Right cardiac atrium (tissue), 5 donors: Measurements from ENCODE around the gene MAP2K4. TPM values are rescaled to one million over a fixed set of nuclear protein-coding genes. Genes with fewer than 3 reads are reported as not detected.

Source experiments
- ATAC-seq, 2 donors: fragments of 200-7000 bp; cut with Tn5 transposase; one replicate each; pipeline versions ENCODE4 v1.8.0 to v1.9.1; 2020; ENCODE audit warnings: moderate library complexity in 2 of 2, mild to moderate bottlenecking in 1 of 2
- DNase-seq, 3 donors: peaks; one replicate each; pipeline ENCODE4 v3.0.0-alpha.2; 2020
- H3K27ac ChIP-seq: one replicate; pipeline ENCODE4 v1.5.1; 2013; ENCODE audit warnings: mild to moderate bottlenecking, low read length, control low read depth, moderate library complexity
- H3K27me3 ChIP-seq: one replicate; pipeline ENCODE4 v1.6.1; 2013; ENCODE audit not compliant: control insufficient read depth, insufficient read depth
- H3K4me1 ChIP-seq: one replicate; pipeline ENCODE4 v1.6.1; 2013; ENCODE audit warnings: low read length; ENCODE audit not compliant: control insufficient read depth, insufficient read depth
- H3K4me3 ChIP-seq: one replicate; pipeline ENCODE4 v1.5.1; 2013; ENCODE audit warnings: low read length, control low read depth
- H3K9me3 ChIP-seq: one replicate; pipeline ENCODE4 v1.6.1; 2013; ENCODE audit warnings: low read length; ENCODE audit not compliant: control insufficient read depth
- WGBS: extraction: QIAGEN DNeasy Blood & Tissue Kit; methylation state at CpG from one replicate; pipeline ENCODE4 v1.1.7; 2013; 5-methylcytosine and 5-hydroxymethylcytosine counted together
- intact Hi-C, 4 donors: fragments of 100-400 bp; cut with DNase I; formaldehyde crosslinking; loops; one replicate each; pipeline versions ENCODE4 v1.11.0 to v1.14.0; 2022 to 2023
- polyA plus RNA-seq: library from polyadenylated mRNA; stranded (reverse); fragments of 200-250 nt; gene quantifications from one replicate; pipeline ENCODE4 v1.2.3, GENCODE V29; 2013
- total RNA-seq, 4 donors: library from RNA; stranded (reverse); fragmentation: NEBNext Ultra II Directional; extraction: Animal tissue kit (Norgen Biotek cat#: 25700); gene quantifications; one replicate each; pipeline ENCODE4 v1.2.1, GENCODE V29; 2021
- donor health status: healthy with polysubstance abuse.
- donor health status: DM: no; HTN: yes; CAD: no.
- donor health status: DM: no; HTN: no; CAD: no.
- donor health status: DM: no; HTN: yes; CAD: no; lungs with severe emphysema.
- donor health status: DM: yes; HTN: yes; CAD: no.

Gene MAP2K4
- total and polyA plus RNA-seq, 5 donors, result 11.5 to 34.4 (median 33.4) TPM

DNA sequence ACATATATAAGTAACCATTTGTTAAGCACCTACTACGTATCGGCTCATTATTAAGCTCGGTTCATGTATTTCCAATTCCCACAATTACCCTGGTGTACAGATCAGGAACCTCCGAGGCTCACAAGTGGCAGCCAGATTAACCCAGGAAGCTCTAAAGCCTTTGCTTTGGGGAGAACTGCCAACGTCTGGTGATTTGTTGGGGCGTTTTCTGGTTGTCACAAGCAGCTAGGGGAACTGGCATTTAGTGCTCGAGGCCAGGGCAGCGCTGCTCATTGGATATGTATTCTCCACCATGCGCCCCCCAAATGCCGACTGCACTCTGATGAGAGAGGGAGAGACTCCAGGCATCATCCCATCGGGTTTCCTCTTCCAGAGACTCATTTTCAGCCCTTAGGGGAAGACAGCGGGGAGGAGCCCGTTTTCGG lies 23.9 kb upstream of the MAP2K4 start:
- DNase-seq (no peak), ATAC-seq (peak; percentile 5 to 53)

DNA sequence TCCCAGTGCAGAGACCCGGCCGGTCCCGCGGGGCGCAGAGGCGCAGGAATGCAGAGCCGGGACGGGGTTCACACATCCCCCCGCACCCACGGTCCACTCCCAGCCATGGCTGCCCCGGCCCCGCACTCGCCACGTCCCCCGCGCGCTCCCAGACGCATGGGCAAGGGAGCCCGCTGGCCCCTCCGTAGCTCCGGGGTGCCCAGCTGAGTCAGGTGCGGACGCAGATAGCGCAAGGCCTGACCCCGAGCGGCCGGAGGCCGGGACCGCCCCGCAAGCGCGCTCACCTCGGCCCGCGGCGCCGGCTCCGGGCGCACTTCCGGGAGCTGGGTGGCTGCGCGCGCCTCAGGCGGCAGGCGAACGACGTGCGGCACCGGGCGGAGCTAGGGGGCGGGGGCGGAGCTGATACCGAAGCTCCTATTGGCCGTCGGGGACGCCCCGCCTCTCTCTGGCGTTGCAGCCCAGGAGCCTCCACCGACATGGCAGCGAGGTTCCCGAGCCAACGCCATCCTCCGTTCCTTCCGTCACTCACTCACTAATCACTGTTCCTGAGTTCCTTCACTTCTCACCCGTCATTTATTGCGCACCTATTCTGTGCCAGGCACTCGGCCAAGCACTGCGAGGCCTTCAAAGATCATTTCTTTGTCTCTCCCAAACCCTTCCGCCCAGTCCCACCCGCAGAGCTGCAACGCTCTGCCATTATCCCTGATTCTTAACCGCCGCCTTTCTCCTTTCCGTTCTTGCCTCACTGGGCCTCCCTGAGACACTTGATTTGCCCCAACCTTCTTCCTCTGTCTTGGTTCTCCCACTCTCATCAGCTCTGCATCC lies 23.3 kb upstream of the MAP2K4 start, which contains the start of gene ZNF18:
Gene ZNF18, minus strand, starts transcription at position 329 of the 825 bp plus-strand sequence. CDS start 4,646 bp downstream, outside the sequence.
- no peaks in the 10 kb centered on the region for H3K4me1 ChIP-seq
- no peaks in the 10 kb centered on the region for H3K9me3 ChIP-seq
- WGBS, result under 1% methylated on average over 74 of the region's 74 CpGs
- H3K4me3 ChIP-seq, result peak within 1 kb of the TSS; percentile 56
- peak within 1 kb of the TSS; percentile 72 for H3K27ac ChIP-seq
- intact Hi-C loops, result no loop called here
- ATAC-seq (peak; percentile 99 to 100), DNase-seq (peak; percentile 99 to 100 (median 99))
- H3K27me3 ChIP-seq, result no peaks in the 10 kb centered on the region

More for the DNA sequence above, 23.9 kb upstream of the MAP2K4 start:
- Histone ChIP-seq H3K4me3 (peak overlapping the region; percentile 56), H3K4me1 (no peaks in the 10 kb centered on the region), H3K27me3 (no peaks in the 10 kb centered on the region), H3K9me3 (no peaks in the 10 kb centered on the region), H3K27ac (peak overlapping the region; percentile 72)
- 0% methylated on average over 14 of the region's 14 CpGs for WGBS
- intact Hi-C loops, result no loop called here

DNA sequence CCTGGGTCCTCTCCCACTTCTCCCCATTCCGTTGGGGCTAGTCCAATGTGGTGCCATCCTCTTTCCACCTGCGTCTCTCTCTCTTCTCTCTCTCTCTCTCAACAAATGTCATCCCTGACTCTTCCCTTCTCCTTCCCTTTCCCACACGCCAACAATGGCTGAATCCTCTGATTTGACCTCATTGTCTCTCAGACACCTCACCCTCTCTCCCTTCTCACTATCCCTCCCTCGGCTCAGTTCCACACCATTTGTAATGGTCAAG lies 22.8 kb upstream of the MAP2K4 start:
- Histone ChIP-seq H3K27ac (peak overlapping the region; percentile 51), H3K9me3 (no peaks in the 10 kb centered on the region), H3K4me3 (peak overlapping the region; percentile 56), H3K4me1 (no peaks in the 10 kb centered on the region), H3K27me3 (no peaks in the 10 kb centered on the region)
- DNase-seq (no peak), ATAC-seq (peak in 1 of 2 donors; percentile 1)
- 48% methylated on average over 4 of the region's 4 CpGs for WGBS
- intact Hi-C loops, result no loop called here

DNA sequence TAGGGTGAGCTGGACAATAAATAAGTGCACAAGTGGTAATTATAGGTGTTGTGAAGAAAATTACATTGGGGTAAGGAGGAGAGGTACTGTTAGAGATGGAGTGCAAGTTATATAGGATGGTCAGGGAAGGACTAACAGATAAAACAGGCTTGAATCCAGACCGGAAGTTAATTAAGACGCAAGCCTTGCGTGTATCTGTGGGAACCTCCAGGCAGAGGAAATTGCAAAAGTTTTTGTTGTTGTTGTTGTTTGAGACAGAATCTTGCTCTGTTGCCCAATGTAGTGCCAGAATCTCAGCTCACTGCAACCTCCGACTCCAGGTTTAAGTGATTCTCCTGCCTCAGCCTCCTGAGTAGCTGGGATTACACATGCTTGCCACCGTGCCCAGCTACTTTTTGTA lies 21.0 kb upstream of the MAP2K4 start:
- 78% methylated on average over 5 of the region's 5 CpGs for WGBS
- H3K27me3 ChIP-seq, result no peaks in the 10 kb centered on the region
- DNase-seq (no peak), ATAC-seq (no peak)
- no peak overlapping the region for H3K27ac ChIP-seq
- H3K4me1 ChIP-seq, result no peaks in the 10 kb centered on the region
- intact Hi-C loops, result no loop called here
- H3K4me3 ChIP-seq, result no peak overlapping the region
- H3K9me3 ChIP-seq, result no peaks in the 10 kb centered on the region

DNA sequence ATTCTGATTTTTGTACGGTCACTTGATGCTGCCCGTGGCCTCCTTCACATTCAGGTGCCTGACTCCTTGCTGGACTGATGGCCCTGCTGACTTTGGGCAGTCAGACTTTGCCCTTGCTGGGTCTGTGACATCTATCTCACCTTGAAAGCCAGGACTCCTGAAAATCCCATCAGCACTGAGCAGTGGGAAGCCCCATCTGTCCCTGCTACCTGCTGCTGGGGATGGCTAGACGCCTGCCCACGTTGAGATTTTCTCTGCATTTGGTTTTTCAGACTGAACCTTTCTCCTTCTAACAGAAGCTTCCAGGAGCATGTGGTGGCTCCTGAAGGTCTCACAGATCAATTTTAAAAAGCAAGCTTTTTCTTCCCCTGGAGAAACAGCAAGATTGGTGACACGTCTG lies 13.2 kb upstream of the MAP2K4 start:
- 82% methylated on average over 5 of the region's 5 CpGs for WGBS
- no peak overlapping the region for H3K27ac ChIP-seq
- ATAC-seq, result no peak

DNA sequence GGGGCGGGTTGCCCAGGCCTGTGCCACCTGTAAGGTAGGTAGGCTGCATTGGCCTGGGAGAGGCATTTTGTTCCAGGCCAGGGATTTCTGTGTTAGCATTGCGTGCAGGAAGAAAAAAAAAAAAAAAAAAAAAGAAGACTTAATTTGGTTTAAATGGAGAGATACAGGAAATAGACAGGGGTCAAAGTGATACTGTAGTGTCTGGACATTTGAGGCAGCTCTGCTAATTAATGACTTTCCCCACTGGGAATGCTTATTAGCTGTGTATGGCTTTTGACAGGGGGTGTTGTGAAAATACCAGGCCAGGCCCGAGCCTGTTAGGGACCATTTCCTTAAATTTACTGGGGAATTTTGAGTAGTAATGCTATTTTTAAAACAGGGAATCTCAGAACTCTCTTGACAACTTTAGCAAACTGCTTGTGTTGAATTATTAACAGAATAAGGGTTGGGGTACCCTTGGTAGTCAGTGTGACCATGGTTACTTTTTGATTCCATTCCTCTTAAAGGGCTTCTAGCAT lies 1.0 kb downstream of the MAP2K4 start:
- Histone ChIP-seq H3K9me3 (no peaks in the 10 kb centered on the region), H3K4me1 (no peaks in the 10 kb centered on the region), H3K4me3 (peak overlapping the region; percentile 99), H3K27ac (no peak overlapping the region), H3K27me3 (no peaks in the 10 kb centered on the region)
- WGBS, result 2% methylated on average over 3 of the region's 3 CpGs
- ATAC-seq, result no peak
- intact Hi-C loops, result no loop called here
- DNase-seq, result no peak

More for the DNA sequence above, 13.2 kb upstream of the MAP2K4 start:
- H3K9me3 ChIP-seq, result no peaks in the 10 kb centered on the region
- H3K27me3 ChIP-seq, result no peaks in the 10 kb centered on the region
- no peak overlapping the region for H3K4me3 ChIP-seq
- no peak for DNase-seq
- no peaks in the 10 kb centered on the region for H3K4me1 ChIP-seq
- intact Hi-C loops, result no loop called here

DNA sequence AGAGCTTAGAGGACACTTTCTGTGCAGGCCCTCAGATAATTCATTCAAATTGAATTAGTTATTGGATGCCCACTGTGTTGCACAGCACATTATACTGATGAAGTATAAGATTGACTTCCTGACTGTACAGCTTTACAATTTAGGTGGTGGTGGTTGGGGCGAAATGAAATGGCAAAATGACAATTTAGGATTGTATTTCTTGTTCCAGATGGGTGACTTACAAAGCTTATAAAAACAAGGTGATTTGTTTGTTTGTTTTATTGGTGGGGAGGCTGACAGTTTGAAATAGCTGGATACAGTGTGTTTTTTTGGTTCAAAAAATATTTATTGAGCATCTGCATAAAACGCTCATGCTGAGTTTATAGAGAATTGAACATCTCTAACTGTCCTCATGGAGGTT lies 1.6 kb downstream of the MAP2K4 start:
- H3K4me1 ChIP-seq, result no peaks in the 10 kb centered on the region
- peak overlapping the region; percentile 99 for H3K4me3 ChIP-seq
- intact Hi-C loops, result no loop called here
- H3K27me3 ChIP-seq, result no peaks in the 10 kb centered on the region
- H3K9me3 ChIP-seq, result no peaks in the 10 kb centered on the region
- ATAC-seq (no peak), DNase-seq (no peak)
- WGBS, result 82% methylated on average over 2 of the region's 2 CpGs
- no peak overlapping the region for H3K27ac ChIP-seq

DNA sequence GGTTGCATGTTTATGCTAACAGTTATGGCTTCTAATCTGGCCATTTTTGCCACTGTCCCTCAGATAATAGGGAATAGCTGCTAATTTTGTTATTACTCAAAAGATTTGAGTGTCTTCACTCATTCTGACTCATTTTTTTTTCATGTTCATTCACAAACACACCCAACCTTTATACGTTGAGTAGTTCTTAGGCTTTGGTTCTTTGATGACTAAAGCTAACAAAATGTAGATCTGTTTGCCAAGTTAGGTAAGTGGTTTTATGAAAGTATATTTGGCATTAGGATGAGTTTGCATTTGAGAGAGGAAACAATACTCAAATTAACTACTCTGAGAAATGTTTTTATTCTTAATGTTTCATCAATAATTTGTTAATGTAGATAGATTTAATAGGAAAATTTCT lies 3.6 kb downstream of the MAP2K4 start:
- Histone ChIP-seq H3K27me3 (no peaks in the 10 kb centered on the region), H3K4me1 (peaks cover 4% of the 10 kb centered on the region), H3K27ac (no peak overlapping the region), H3K4me3 (no peak overlapping the region), H3K9me3 (no peaks in the 10 kb centered on the region)
- 63% methylated on average over 1 of the region's 1 CpG for WGBS
- no peak for DNase-seq
- intact Hi-C loops, result no loop called here
- no peak for ATAC-seq

DNA sequence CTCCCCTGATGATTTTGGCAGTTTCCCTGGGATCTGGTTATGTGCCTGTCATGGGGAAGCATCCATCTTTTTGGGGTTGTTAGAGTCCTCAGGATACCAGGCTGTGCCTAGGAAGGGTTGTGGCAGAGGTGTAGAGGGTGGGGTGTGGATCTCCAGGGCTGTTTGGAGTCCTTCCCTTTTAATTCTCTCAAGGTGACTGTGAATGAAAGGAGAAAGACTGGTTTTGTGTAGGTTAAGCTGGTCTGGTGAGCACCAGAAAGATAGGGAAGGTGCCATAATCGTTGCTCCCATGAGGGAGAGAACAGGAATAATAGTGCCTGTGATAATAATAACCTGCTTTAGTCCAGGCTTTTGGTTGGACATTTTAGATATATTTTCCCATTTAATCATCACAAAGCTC lies 7.0 kb downstream of the MAP2K4 start:
- 96% methylated on average over 1 of the region's 1 CpG for WGBS
- DNase-seq (no peak), ATAC-seq (no peak)
- H3K9me3 ChIP-seq, result no peaks in the 10 kb centered on the region
- intact Hi-C loops, result no loop called here
- H3K4me3 ChIP-seq, result no peak overlapping the region
- no peaks in the 10 kb centered on the region for H3K27me3 ChIP-seq
- H3K4me1 ChIP-seq, result peaks cover 9% of the 10 kb centered on the region
- no peak overlapping the region for H3K27ac ChIP-seq

DNA sequence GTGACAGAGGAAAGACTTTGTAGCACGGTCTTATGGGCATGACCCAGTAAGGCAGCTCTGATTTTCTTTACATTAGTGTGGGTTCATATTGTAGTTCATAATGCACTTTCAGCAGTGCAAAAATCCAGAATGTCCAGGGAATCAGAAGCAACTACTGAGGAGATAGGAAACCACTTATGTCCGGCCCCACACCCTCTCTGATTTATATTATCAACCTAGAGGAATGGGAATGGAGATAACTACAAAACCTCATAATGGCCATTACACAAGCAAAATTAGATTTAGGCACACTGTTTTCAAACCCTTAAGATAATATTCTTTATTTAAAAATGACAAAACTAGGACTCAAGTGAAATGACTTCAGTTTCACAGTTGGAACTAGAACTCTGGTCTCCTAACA lies 7.9 kb downstream of the MAP2K4 start:
- intact Hi-C loops, result no loop called here
- Histone ChIP-seq H3K4me3 (no peak overlapping the region), H3K27ac (no peak overlapping the region), H3K4me1 (peaks cover 9% of the 10 kb centered on the region), H3K9me3 (no peaks in the 10 kb centered on the region), H3K27me3 (no peaks in the 10 kb centered on the region)
- ATAC-seq, result no peak
- 75% methylated on average over 2 of the region's 2 CpGs for WGBS
- no peak for DNase-seq

DNA sequence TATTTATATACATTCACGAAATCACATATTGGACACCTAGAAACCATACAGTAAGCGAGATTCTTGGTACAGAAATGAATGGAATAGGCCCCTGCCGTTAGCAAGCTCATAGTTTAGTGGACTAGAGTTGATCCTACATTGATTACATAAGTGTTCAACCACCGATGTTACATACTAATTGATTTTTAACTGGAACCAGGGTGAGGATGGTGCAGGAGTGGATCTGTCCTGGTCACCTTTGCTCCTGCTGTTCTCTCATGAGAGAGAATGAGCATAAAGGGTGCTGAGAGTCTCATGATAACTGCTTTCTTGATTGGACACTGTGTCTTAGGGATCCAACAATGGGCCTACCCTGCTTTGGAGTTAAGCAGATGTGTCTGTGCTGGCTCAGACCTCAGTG lies 13.9 kb downstream of the MAP2K4 start:
- intact Hi-C loops, result no loop called here
- peaks cover 4% of the 10 kb centered on the region for H3K4me1 ChIP-seq

More for the DNA sequence above, 13.9 kb downstream of the MAP2K4 start:
- Histone ChIP-seq H3K27me3 (no peaks in the 10 kb centered on the region), H3K4me3 (no peak overlapping the region), H3K9me3 (no peaks in the 10 kb centered on the region), H3K27ac (no peak overlapping the region)
- DNase-seq (no peak), ATAC-seq (no peak)
- WGBS, result 97% methylated on average over 4 of the region's 4 CpGs
